Measurements from ENCODE around the gene CAPRIN1.
"Not testable (repeated sequence)": the region's sequence is repeated elsewhere in the genome, so short reads cannot be mapped to it uniquely, and the experiment has no call there.

GRCh38 chr11:34094900-34095299 is 43.4 kb downstream of the CAPRIN1 start:
- not testable (repeated sequence) for TF ChIP-seq POLR2AphosphoS5, CTCF (IDR thresholded peaks at IDR 0.05)

All from gastroesophageal sphincter (tissue), 3 donors.